ENCODE results near the gene BMP4. TPM values are rescaled to one million over a fixed set of nuclear protein-coding genes. Genes with fewer than 3 reads are reported as not detected.
A peak's percentile ranks its signal among the peaks of the same experiment; 100 is the strongest.

The BMP4 gene
- total RNA-seq, 1 donor from 2014 or later: 31.4 TPM

GRCh38 chr14:53951243-53951626 is 5.4 kb downstream of the BMP4 start:
- intact Hi-C loops (cut with DNase I): no loop called here
- peaks cover 30% of the 10 kb centered on the region for H3K4me1 ChIP-seq
- H3K36me3 ChIP-seq: no peaks in the 10 kb centered on the region
- H3K9me3 ChIP-seq: no peaks in the 10 kb centered on the region
- no peaks in the 10 kb centered on the region for H3K27me3 ChIP-seq
- H3K4me3 ChIP-seq: peak overlapping the region; percentile 62 to 63
- H3K27ac ChIP-seq: peak overlapping the region; percentile 91
- no peak for DNase-seq (ENCODE audit: extremely low spot score in 2 of 2)
- no peak for TF ChIP-seq CTCF (IDR thresholded peaks at IDR 0.05)
- TF ChIP-seq POLR2A (IDR thresholded peaks at IDR 0.05): no peak
- no peak for TF ChIP-seq POLR2AphosphoS5 (IDR thresholded peaks at IDR 0.05; ENCODE audit: insufficient read depth in 1 of 2, low read depth in 1 of 2)

- no peak overlapping the region for H3K27ac ChIP-seq
- DNase-seq (ENCODE audit: extremely low spot score in 2 of 2): no peak
- no peak for TF ChIP-seq POLR2AphosphoS5 (IDR thresholded peaks at IDR 0.05; ENCODE audit: insufficient read depth in 1 of 2, low read depth in 1 of 2)
- H3K36me3 ChIP-seq: no peaks in the 10 kb centered on the region
- H3K9me3 ChIP-seq: no peaks in the 10 kb centered on the region
- intact Hi-C loops (cut with DNase I): no loop called here
- peaks cover 23% of the 10 kb centered on the region for H3K4me1 ChIP-seq
- H3K27me3 ChIP-seq: no peaks in the 10 kb centered on the region
- no peak overlapping the region for H3K4me3 ChIP-seq
These were observed 6.4 kb downstream of the BMP4 start for GRCh38 chr14:53950031-53950793.

GRCh38 chr14:53949201-53949600 is 7.4 kb downstream of the BMP4 start:
- no peaks in the 10 kb centered on the region for H3K27me3 ChIP-seq
- H3K4me3 ChIP-seq: no peak overlapping the region
- intact Hi-C loops (cut with DNase I): no loop called here
- DNase-seq (ENCODE audit: extremely low spot score in 2 of 2): no peak
- TF ChIP-seq POLR2A (IDR thresholded peaks at IDR 0.05) (no peak), POLR2AphosphoS5 (IDR thresholded peaks at IDR 0.05; ENCODE audit: insufficient read depth in 1 of 2, low read depth in 1 of 2) (no peak), CTCF (IDR thresholded peaks at IDR 0.05) (no peak)
- H3K4me1 ChIP-seq: peaks cover 16% of the 10 kb centered on the region
- H3K9me3 ChIP-seq: no peaks in the 10 kb centered on the region
- H3K36me3 ChIP-seq: no peaks in the 10 kb centered on the region
- no peak overlapping the region for H3K27ac ChIP-seq

- DNase-seq (ENCODE audit: extremely low spot score in 2 of 2): no peak
- intact Hi-C loops (cut with DNase I): no loop called here
- H3K27ac ChIP-seq: no peak overlapping the region
- H3K4me1 ChIP-seq: peaks cover 16% of the 10 kb centered on the region
- no peaks in the 10 kb centered on the region for H3K36me3 ChIP-seq
- no peaks in the 10 kb centered on the region for H3K27me3 ChIP-seq
- H3K9me3 ChIP-seq: no peaks in the 10 kb centered on the region
- TF ChIP-seq POLR2A (IDR thresholded peaks at IDR 0.05) (no peak), POLR2AphosphoS5 (IDR thresholded peaks at IDR 0.05; ENCODE audit: insufficient read depth in 1 of 2, low read depth in 1 of 2) (no peak), CTCF (IDR thresholded peaks at IDR 0.05) (no peak)
- H3K4me3 ChIP-seq: no peak overlapping the region
These were observed 8.3 kb downstream of the BMP4 start for GRCh38 chr14:53948205-53948884.

GRCh38 chr14:53947452-53948204 is 9.0 kb downstream of the BMP4 start:
- H3K4me3 ChIP-seq: no peak overlapping the region
- intact Hi-C loops (cut with DNase I): no loop called here
- DNase-seq (ENCODE audit: extremely low spot score in 2 of 2): no peak
- no peaks in the 10 kb centered on the region for H3K27me3 ChIP-seq
- H3K36me3 ChIP-seq: no peaks in the 10 kb centered on the region
- H3K9me3 ChIP-seq: no peaks in the 10 kb centered on the region
- H3K4me1 ChIP-seq: peaks cover 12% of the 10 kb centered on the region
- TF ChIP-seq POLR2A (IDR thresholded peaks at IDR 0.05): no peak
- TF ChIP-seq POLR2AphosphoS5 (IDR thresholded peaks at IDR 0.05; ENCODE audit: insufficient read depth in 1 of 2, low read depth in 1 of 2): no peak
- no peak for TF ChIP-seq CTCF (IDR thresholded peaks at IDR 0.05)
- H3K27ac ChIP-seq: no peak overlapping the region

Measured in vagina (tissue), 2 donors.